NCI-H526 treated with DMSO at 0.1 percent for 48 hours (cell line): ENCODE measurements around the gene PPFIA1.

Source experiments
- DNase-seq: peaks from one replicate; lab custom pipeline; 2025; lab: John Stamatoyannopoulos, UW

PPFIA1 gene

DNA sequence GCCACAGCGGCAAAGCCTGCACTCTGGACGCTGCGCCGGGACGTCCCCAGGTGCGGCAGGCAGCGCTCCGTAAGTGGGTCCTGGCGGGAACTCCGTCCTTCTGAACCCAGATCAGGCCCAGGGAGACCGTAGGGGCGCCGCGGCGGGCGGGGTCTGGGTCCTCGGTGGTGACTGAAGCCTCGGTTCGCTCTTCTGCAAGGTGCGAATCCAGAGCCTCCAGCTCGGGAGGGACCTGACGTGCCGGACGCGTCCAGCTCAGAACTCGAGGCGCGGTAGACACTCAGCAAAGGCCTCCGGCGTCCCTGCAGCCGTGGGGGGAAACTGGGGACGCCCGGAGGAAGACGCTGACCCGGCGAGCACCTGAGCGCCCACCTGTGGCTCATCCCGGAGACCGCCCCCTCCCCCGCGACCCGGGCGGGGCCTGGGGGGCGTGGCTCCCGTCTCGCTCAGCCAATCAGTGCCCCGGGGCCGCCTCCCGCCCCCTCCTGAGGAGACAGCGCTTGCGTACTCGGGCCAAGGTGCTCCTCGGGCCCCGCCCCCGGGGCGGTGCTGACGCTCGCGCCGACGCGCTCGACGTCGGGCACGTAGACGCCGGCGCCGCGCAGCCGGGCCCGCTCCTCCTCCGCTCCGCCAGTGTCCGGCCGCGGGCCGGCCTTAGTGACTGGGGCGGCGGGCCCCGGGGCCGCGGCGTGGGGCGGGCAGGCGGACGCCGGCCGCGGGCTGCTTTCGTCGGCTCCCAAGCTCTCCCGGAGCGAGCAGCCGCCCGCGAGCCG lies at the start of gene PPFIA1:
PPFIA1 (plus strand) TSS at position 587 of the 773 bp plus-strand sequence. CDS start 1,483 bp downstream, outside the sequence.
- peak; percentile 89 for DNase-seq

DNA sequence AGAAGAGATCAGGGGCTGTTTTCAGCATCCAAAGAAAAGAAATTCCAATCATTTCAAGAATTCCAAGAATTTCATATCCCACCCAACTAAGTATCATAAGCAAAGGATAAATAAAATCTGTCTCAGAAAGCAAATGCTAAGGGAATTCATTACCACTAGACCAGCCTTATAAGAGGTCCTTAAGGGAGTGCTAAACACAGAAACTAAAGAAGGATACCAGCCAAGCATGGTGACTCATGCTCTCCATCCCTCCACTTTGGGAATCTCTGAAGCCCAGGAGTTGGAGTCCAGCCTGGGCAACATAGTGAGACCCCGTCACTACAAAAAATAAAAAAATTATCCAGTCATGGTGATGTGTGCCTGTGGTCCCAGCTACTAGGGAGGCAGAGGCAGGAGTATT lies 49.6 kb upstream of the PPFIA1 start:
- DNase-seq, result no peak

- DNase-seq, result peak; percentile 51
These were observed 44.8 kb upstream of the PPFIA1 start for GRCh38 chr11:70225681-70226177.

- no peak for DNase-seq
These were observed 44.3 kb upstream of the PPFIA1 start for GRCh38 chr11:70226183-70226582.

DNA sequence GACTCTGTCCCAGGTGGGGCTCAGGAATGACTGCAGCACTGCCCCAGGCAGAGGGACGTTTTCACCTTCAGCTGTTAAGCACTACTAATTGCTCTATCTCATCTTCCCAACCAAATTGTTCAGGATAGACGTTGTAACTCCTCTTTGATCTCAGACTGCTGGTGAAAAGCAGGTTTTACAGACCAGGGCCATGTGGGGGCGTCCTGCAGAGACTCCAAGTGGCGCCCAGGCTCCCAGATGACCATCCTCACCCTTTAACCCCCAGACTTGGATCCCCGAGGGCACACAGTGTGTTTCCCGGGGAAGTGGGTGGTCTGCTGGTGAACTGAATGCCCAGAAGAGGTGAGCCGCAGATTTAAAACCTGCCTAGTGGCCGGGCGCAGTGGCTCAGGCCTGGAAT lies 43.5 kb upstream of the PPFIA1 start:
- DNase-seq, result no peak

GRCh38 chr11:70229737-70230136 lies 40.8 kb upstream of the PPFIA1 start:
- DNase-seq, result no peak

DNA sequence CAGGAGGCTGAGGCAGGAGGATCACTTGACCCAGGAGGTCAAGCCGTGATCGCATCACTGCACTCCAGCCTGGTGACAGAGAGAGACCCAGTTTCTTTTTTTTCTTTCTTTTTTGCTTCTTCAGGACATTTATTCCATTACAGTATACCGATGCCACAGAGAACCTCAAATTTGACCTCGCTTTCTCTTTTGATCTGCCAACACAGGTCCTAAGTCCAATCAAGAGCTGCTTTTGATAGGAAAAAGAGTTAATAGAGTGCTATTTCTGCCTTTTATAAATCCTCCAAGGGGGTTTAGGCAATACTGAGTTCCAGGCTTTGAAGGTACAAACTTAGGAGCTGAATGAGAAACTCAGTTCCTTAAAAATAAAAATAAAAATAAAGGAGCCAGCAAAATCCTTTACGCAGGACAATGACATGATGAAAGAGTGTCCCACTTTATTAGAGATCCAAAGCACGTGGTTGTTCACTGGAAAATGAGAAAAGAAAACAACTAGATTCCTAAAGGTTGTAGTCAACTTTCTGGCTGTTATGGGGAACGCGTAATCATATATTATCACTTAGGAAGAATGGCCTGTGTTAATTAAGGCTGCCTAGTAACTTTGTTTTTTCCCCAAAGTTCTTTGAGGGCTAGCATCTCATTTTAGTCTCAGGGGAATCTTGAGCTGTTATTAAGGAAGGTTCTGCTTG lies 40.2 kb upstream of the PPFIA1 start:
- DNase-seq, result no peak

DNA sequence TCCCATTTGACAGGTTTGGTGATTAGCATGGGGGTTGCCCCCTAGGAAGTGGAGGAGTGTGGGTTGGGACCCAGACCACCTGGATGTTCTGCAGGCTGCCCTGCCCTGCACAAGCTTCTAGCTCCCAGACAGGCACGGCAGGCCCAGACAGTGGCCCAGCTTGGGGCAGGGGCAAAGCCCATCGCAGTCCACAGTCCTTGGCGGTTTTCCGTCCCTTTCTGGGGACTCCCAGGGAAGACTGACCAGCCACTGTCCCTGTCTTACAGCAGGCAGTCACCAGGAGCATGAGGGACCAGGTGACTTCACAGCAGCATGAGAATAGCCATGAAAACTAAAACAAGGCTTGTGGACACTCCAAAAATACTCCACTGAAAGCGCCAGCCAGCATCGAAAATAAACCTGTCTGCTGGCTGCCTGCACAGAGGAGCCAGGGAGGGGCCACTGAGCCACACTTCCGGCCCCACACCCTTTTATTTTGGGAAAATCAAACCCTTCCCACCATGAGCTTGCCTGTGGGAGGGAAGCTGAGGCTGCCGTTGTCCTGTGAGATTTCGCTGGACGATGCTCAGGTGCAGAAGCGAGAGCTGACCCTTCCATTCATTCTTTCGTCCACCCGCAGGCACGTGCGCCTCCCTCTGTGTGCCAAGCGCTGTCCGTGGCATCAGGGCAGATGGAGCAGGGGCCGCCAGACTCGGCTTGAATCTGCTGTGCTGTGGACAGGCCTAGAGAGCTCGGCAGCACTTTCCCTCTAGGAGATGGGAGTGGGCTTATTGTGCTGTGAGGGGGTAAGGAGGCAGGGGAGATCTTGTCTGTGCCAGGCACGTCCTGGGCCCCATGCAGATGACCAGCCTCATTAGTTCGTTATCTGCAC lies 39.4 kb upstream of the PPFIA1 start:
- no peak for DNase-seq

GRCh38 chr11:70233034-70233433 lies 37.5 kb upstream of the PPFIA1 start:
- DNase-seq, result no peak

DNA sequence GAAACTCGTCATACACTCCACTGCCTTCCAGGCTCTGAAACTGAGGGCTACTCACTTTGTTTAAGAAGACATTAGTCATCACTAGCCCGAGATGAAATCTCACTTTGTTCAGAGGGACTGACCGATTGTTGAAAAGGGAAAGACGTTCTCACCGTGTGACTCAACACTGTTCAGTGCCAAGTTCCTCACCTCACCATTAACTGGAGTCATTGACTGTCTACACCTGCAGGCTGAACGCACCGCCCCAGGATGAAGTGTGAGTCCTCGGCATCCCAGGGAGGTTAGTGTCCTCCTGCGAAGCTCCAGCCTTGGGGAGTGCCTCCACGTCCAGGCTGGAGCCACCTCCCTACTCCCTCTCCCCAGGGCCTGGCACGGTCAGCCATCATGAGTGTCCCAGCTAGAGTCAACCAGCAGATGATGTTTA lies 37.0 kb upstream of the PPFIA1 start:
- DNase-seq, result no peak

- DNase-seq, result no peak
These were observed 36.5 kb upstream of the PPFIA1 start for GRCh38 chr11:70233962-70234361.

DNA sequence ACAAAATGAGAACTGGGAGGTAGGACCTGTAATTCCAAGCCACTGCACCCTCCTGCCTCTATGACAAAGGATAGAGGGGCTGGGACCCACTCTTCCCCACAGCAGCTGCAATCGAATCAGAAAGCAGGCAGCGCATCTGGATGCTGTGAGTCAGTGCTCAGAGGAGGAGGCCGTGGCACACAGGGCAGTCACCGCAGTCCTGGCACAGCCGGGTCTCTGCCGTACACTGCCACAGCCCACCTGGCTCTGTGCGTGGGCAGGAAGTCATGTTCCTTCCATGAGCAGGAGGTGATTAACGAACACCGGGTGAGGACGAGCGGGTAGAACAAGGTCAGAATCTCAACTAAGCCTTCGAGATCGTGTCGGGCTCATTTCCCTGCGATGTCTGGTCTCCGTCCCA lies 30.2 kb upstream of the PPFIA1 start:
- DNase-seq, result no peak

DNA sequence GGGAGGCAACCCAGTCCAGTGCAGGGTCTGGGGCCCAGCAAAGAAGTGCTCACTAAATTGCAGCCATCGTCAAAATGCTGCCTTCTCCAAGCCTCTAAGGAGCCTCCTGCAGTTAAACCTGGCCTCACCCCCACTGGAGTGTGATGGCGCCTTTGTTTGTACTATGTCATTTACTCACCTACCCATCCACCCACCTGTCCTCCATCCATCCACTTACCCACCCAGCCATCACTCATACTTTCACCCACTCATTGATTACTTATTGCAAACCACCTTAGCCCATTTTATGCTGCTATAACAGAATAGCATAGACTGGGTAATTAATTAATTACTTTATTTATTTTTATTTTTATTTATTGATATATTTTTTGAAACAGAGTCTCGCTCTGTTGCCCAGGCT lies 28.8 kb upstream of the PPFIA1 start:
- DNase-seq, result no peak

DNA sequence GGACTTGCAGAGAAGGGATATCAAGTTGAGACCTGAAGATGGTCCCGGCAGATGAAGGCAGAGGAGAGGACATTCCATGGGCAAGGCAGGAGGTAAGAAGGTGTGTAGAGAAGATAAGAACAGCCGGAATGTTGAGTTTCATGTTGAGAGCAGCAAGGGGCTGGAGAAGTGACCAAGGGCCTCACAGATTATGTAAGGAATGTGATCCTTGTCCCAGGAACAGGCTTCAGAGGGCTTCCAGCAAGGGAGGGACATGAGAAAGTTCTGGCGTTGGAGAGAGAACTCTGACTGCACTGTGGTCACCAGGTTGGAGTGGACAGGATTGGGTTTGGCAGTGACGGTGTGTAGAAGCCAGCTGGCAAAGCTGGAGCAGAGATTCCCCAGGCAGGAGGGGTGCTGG lies 27.6 kb upstream of the PPFIA1 start:
- no peak for DNase-seq

- no peak for DNase-seq
These were observed 26.4 kb upstream of the PPFIA1 start for GRCh38 chr11:70243912-70244652.

- DNase-seq, result no peak
These were observed 25.8 kb upstream of the PPFIA1 start for GRCh38 chr11:70244698-70245097.

DNA sequence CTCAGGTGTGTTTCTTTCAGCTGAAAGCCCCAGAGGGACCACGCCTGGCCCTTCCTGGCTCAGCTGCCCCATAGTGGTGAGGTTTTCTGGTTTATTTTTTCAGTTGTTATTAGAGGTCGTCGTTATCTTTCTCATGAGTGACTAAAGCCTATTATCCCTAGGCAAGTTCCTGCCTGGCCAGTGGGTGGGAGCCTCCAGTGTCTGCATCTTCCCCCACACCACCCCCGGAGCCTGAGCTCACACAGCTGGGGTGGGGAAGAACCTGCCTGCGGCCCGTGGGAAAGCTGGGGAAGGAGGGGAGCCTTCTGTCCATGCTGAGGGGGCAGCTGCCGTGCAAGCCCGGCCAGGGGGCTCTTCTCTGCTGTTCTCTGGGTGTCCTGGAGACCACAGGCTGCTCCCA lies 24.3 kb upstream of the PPFIA1 start:
- DNase-seq, result no peak

GRCh38 chr11:70247042-70247709 lies 23.3 kb upstream of the PPFIA1 start:
- DNase-seq, result no peak

DNA sequence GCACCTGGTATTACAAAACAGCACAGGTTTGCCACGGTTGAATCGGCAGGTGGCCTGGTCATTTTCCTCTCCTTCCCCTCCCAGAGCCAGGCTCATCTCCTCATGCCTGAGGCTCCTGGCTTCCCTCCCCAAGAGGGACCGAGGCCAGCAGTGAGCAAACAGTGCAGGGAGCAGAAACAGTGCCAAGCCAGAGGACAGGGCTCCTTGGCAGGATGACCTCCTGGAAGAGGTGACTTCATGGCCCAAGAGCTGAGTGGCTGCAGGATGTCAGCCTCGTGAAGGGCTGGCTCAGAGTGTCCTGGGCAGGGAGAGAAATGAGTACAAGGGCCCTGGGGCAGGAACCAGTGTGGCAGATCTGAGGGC lies 22.8 kb upstream of the PPFIA1 start:
- DNase-seq, result no peak

GRCh38 chr11:70250876-70251658 lies 19.4 kb upstream of the PPFIA1 start:
- no peak for DNase-seq
